HCT116 (cell line): Measurements from ENCODE around the gene STAC2. TPM values are rescaled to one million over a fixed set of nuclear protein-coding genes. Genes with fewer than 3 reads are reported as not detected.

ENCODE experiments used
- ATAC-seq: fragments of 200-7000 bp; cut with Tn5 transposase; 2 replicates; pipeline ENCODE4 v1.9.1; 2020; ENCODE audit warnings: mild to moderate bottlenecking, moderate library complexity
- BruUV-seq: library from RNA; stranded (reverse); fragments of 400-500 nt; replicated peaks from 2 replicates; lab custom pipeline; 2021; lab: Mats Ljungman, UMichigan
- CTCF ChIA-PET: fragments of 300-600 bp; sonication (Branson Sonifier 250); formaldehyde crosslinking; loops from one replicate; lab custom pipeline; 2021; ENCODE audit warnings: antibody characterized with exemption; lab: Charles Lee
- POLR2A ChIA-PET: fragments of 300-600, 350-600 bp; sonication (Branson Sonifier 250); formaldehyde crosslinking; loops from one replicate; lab custom pipeline; 2021; ENCODE audit warnings: antibody characterized with exemption; lab: Charles Lee
- RAD21 ChIA-PET, 2 experiments: fragments of 300-600 bp; sonication (Branson Sonifier 250); formaldehyde crosslinking; loops; one replicate each; lab custom pipeline; 2023; ENCODE audit warnings: low total read pairs in 2 of 2; ENCODE audit not compliant: uncharacterized antibody in 2 of 2, unreplicated experiment in 2 of 2, low non-redundant PET in 1 of 2; lab: Charles Lee
- DNase-seq: peaks from one replicate; pipeline ENCODE4 v3.0.0-alpha.2; 2010; ENCODE audit warnings: low read depth, low spot score
- H2AFZ ChIP-seq: fragments of 200-600 bp; shearing (Covaris generic), sonication (generic); 2 replicates; pipeline ENCODE4 v1.6.1; 2017; ENCODE audit warnings: low read depth, mixed run types, mixed read lengths, antibody characterized with exemption, low read length; ENCODE audit not compliant: poor library complexity, severe bottlenecking
- H3K27ac ChIP-seq: 2 replicates; pipeline ENCODE4 v1.5.1; 2012; ENCODE audit warnings: low read depth, low read length
- H3K27me3 ChIP-seq: fragments of 200-600 bp; sonication (generic); 2 replicates; pipeline ENCODE4 v1.6.1; 2016; ENCODE audit warnings: mixed run types, low read length, mixed read lengths; ENCODE audit not compliant: insufficient read depth
- H3K36me3 ChIP-seq, 2 experiments: fragments of 200-500 bp in 1 of 2; fragments of 200-600 bp in 1 of 2; sonication (Bioruptor generic) in 1 of 2; sonication (generic) in 1 of 2; 2 replicates each; pipeline versions ENCODE4 v1.5.1 to v1.6.1; 2014 to 2016; ENCODE audit warnings: low read length in 2 of 2, inconsistent platforms in 1 of 2, mixed read lengths in 1 of 2, mixed run types in 1 of 2; ENCODE audit not compliant: insufficient read depth in 2 of 2, control insufficient read depth in 1 of 2
- H3K4me1 ChIP-seq, 2 experiments: fragments of 200-600 bp in 1 of 2; sonication (generic) in 1 of 2; 2 replicates each; pipeline versions ENCODE4 v1.5.1 to v1.6.1; 2012 to 2017; ENCODE audit warnings: low read length in 2 of 2, inconsistent platforms in 1 of 2, mild to moderate bottlenecking in 1 of 2, mixed read lengths in 1 of 2, mixed run types in 1 of 2, moderate library complexity in 1 of 2; ENCODE audit not compliant: insufficient read depth in 2 of 2, control insufficient read depth in 1 of 2
- H3K4me2 ChIP-seq: fragments of 200-600 bp; sonication (generic); 2 replicates; pipeline ENCODE4 v1.6.1; 2017; ENCODE audit warnings: mixed run types, low read length, mixed read lengths
- H3K4me3 ChIP-seq, 2 experiments: fragments of 200-600 bp in 1 of 2; sonication (generic) in 1 of 2; replicated peaks in 1 of 2; 2 replicates each; pipeline ENCODE4 v1.5.1; 2011 to 2016; ENCODE audit warnings: low read length in 2 of 2, control low read depth in 1 of 2, low read depth in 1 of 2, mild to moderate bottlenecking in 1 of 2, mixed read lengths in 1 of 2, mixed run types in 1 of 2
- H3K79me2 ChIP-seq: fragments of 200-600 bp; sonication (generic); 2 replicates; pipeline ENCODE4 v1.6.1; 2017; ENCODE audit warnings: mild to moderate bottlenecking, mixed run types, low read length, moderate library complexity, mixed read lengths; ENCODE audit not compliant: insufficient read depth
- H3K9ac ChIP-seq: fragments of 200-600 bp; sonication (generic); 2 replicates; pipeline ENCODE4 v1.6.1; 2016; ENCODE audit warnings: low read length, mixed read lengths
- H3K9me2 ChIP-seq: fragments of 200-600 bp; sonication (generic), shearing (Covaris generic); 2 replicates; pipeline ENCODE4 v1.6.1; 2017; ENCODE audit warnings: mixed run types, mild to moderate bottlenecking, moderate library complexity; ENCODE audit not compliant: insufficient read depth
- H3K9me3 ChIP-seq, 2 experiments: fragments of 200-500 bp in 1 of 2; fragments of 200-600 bp in 1 of 2; sonication (Bioruptor generic) in 1 of 2; sonication (generic) in 1 of 2; 2 replicates each; pipeline ENCODE4 v1.6.1; 2014 to 2017; ENCODE audit warnings: low read length in 2 of 2, mixed read lengths in 2 of 2, inconsistent platforms in 1 of 2, low read depth in 1 of 2, mild to moderate bottlenecking in 1 of 2, mixed run types in 1 of 2, moderate library complexity in 1 of 2; ENCODE audit not compliant: control insufficient read depth in 1 of 2, insufficient read depth in 1 of 2
- H4K20me1 ChIP-seq: fragments of 200-600 bp; sonication (generic), shearing (Covaris generic); 2 replicates; pipeline ENCODE4 v1.6.1; 2017; ENCODE audit warnings: mixed run types, mild to moderate bottlenecking, moderate library complexity; ENCODE audit not compliant: insufficient read depth
- CBX3 ChIP-seq: IDR thresholded peaks from 2 replicates; pipeline ENCODE4 v1.6.1; 2012; ENCODE audit warnings: low read depth
- CEBPB ChIP-seq: IDR thresholded peaks from 2 replicates; pipeline ENCODE4 v1.6.1; 2012; ENCODE audit warnings: low read depth
- EZH2 ChIP-seq: fragments of 200-600 bp; sonication (generic); IDR thresholded peaks from 2 replicates; pipeline ENCODE4 v1.6.1; 2017; ENCODE audit warnings: antibody characterized with exemption, mixed run types
- FOSL1 ChIP-seq: IDR thresholded peaks from 2 replicates; pipeline ENCODE4 v1.6.1; 2012; ENCODE audit warnings: low read depth
- POLR2A ChIP-seq: IDR thresholded peaks from 2 replicates; pipeline ENCODE4 v1.7.0; 2011; ENCODE audit warnings: borderline replicate concordance; ENCODE audit not compliant: insufficient read depth, insufficient read length; ENCODE audit errors: extremely low read depth
- SIN3A ChIP-seq: IDR thresholded peaks from 2 replicates; pipeline ENCODE4 v1.6.1; 2012; ENCODE audit warnings: low read depth
- SP1 ChIP-seq: IDR thresholded peaks from 2 replicates; pipeline ENCODE4 v1.6.1; 2012; ENCODE audit warnings: low read depth
- TCF7L2 ChIP-seq: IDR thresholded peaks from 2 replicates; pipeline ENCODE4 v1.7.0; 2011; ENCODE audit warnings: borderline replicate concordance, inconsistent platforms; ENCODE audit not compliant: insufficient read depth, insufficient read length; ENCODE audit errors: extremely low read depth
- ZFX ChIP-seq: fragments of 450-650 bp; IDR thresholded peaks from 2 replicates; pipeline ENCODE4 v1.6.1; 2017
- ZNF274 ChIP-seq: fragments of 200-500 bp; sonication (Bioruptor generic); IDR thresholded peaks from 2 replicates; pipeline ENCODE4 v1.6.1; 2014; ENCODE audit warnings: mild to moderate bottlenecking, low read depth, low read length, inconsistent platforms
- intact Hi-C: fragments of 100-400 bp; cut with micrococcal nuclease; formaldehyde crosslinking; loops from 2 replicates; pipeline ENCODE4 v1.10.0; 2022
- total RNA-seq: library from RNA; stranded (reverse); gene quantifications from one replicate; pipeline ENCODE4 v1.2.1, GENCODE V29; 2021; ENCODE audit not compliant: unreplicated experiment
- TF ChIP-seq, protein P1 (sequence below): IDR thresholded peaks from 2 replicates; pipeline ENCODE4 v1.6.1; 2012
- TF ChIP-seq, protein P2 (sequence below): IDR thresholded peaks from 2 replicates; pipeline ENCODE4 v1.6.1; 2011; ENCODE audit warnings: mild to moderate bottlenecking, low read length, moderate library complexity; ENCODE audit not compliant: insufficient replicate concordance; ENCODE audit errors: extremely low read depth
- TF ChIP-seq, protein P3 (sequence below), 3 experiments: fragments of 200-600 bp in 1 of 3; sonication (generic) in 1 of 3; IDR thresholded peaks in 2 of 3; conservative IDR thresholded peaks in 1 of 3; 2 replicates each; pipeline ENCODE4 v1.5.1; 2012 to 2017; ENCODE audit warnings: low read depth in 2 of 3, low read length in 2 of 3, antibody characterized with exemption in 1 of 3, borderline replicate concordance in 1 of 3, control low read depth in 1 of 3, mild to moderate bottlenecking in 1 of 3, mixed read lengths in 1 of 3, mixed run types in 1 of 3, moderate library complexity in 1 of 3; ENCODE audit not compliant: insufficient read depth in 1 of 3

The STAC2 gene
- total RNA-seq, 1 experiment from 2014 or later, result not detected

DNA sequence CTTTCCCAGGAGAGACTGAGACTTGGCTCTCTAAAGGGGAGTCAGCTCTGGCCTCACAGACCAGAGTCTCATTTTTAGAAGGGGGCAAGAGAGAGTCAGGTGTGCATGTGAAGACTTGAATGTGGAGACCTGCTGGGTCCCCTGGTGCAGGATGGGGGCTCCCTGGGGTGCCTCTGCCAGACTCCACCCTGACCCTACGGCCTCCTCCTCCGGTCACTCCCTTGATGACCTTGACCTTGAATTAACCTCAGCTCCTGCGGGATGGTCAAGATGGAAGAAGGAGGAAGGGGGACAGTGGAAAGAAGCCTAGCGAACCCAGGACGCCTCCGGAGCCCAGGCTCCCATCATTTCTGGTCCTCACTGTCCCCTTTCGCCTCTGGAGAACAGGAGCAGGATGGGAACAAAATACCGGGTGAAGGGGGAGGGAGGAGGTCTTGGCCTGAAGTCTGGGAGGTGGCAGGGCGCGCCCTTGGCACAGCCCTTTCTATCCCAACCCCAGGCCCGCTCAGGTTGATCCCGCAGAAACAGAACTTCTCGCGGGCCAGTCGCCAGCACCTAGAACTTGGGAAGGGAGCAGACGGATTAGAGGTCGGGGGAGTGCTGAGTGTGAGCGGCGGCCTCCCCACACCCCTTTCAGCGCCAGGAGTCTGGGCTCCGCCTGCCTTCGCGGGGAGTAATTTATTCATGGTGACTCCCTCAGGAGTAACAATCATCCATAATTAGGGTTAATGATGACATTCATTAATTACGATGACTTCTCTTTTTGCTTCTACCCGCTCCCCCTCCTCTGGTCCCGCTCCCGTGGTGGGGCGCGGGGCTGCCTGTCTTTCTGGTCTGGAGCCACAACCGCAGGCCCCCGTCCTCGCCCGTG lies 1.6 kb downstream of the STAC2 start (continued):
- no peak for TF ChIP-seq CEBPB
- no peak for TF ChIP-seq POLR2A
- TF ChIP-seq, protein P1, sequence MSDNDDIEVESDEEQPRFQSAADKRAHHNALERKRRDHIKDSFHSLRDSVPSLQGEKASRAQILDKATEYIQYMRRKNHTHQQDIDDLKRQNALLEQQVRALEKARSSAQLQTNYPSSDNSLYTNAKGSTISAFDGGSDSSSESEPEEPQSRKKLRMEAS, result no peak
- no peak for TF ChIP-seq CBX3
- TF ChIP-seq SIN3A, result no peak
- TF ChIP-seq, protein P2, sequence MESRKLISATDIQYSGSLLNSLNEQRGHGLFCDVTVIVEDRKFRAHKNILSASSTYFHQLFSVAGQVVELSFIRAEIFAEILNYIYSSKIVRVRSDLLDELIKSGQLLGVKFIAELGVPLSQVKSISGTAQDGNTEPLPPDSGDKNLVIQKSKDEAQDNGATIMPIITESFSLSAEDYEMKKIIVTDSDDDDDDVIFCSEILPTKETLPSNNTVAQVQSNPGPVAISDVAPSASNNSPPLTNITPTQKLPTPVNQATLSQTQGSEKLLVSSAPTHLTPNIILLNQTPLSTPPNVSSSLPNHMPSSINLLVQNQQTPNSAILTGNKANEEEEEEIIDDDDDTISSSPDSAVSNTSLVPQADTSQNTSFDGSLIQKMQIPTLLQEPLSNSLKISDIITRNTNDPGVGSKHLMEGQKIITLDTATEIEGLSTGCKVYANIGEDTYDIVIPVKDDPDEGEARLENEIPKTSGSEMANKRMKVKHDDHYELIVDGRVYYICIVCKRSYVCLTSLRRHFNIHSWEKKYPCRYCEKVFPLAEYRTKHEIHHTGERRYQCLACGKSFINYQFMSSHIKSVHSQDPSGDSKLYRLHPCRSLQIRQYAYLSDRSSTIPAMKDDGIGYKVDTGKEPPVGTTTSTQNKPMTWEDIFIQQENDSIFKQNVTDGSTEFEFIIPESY, result no peak
- TF ChIP-seq ZFX, result no peak
- TF ChIP-seq, all 23 proteins: peak for 0

DNA sequence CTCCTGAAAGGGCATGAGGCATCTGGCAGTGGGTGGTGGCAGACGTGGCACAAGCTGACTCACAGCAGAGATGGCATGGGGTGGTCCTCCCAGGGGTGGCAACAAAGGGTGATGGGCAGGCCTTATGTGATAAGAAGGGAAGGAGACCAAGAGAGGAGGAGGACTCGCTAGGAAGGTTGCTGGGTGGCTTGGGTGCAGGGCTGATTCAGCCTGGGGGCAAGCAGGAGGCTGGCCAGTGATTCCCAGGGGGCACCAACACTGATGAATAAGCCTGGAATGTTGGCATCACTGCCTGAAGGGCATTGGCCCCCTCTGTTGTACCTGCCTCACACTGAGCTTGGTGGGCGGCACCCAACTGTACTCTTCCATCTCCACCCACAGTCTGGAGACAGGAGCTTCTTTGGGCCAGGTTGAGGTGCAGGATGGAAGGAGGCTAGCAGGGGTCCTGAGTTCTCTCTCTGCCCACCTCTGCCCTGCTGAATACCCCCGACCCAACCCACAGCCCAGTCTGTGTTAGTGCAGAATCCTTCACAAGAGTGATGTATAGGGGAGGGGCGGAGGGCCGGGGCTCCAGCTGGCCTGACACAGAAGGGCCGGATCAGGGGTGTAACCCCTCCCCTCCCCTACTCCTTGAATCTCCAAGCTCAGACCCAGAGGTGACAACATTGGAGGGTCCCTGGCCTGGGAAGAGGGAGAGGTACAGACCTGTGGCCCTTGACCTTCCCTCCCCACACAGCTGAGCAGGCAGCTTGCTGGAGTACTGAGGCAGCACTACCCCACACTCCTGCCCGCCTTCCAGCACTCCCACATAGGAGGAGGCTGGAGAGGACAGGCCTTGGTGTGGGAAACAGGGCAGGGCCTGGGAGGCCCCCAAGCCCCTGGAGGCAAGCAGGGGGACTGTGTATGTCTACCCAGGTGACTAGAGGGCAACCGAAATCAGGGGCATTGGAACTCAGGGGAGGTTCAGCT lies 2.6 kb downstream of the STAC2 start:
- H3K9ac ChIP-seq, result no peak overlapping the region
- H3K27me3 ChIP-seq, result no peaks in the 10 kb centered on the region
- H4K20me1 ChIP-seq, result no peaks in the 10 kb centered on the region
- no peaks in the 10 kb centered on the region for H3K9me2 ChIP-seq
- DNase-seq (no peak), ATAC-seq (peak; percentile 41)
- no peaks in the 10 kb centered on the region for H3K36me3 ChIP-seq
- no TSS peak for BruUV-seq
- H3K4me2 ChIP-seq, result no peak overlapping the region
- intact Hi-C loops, result no loop called here
- H3K4me1 ChIP-seq, result peaks cover 7% of the 10 kb centered on the region in 2 experiments; a peak in 2 of 4 replicates
- ChIA-PET CTCF (interaction anchor here (1.3 to 1.8 kb wide), 3 partner anchors 9 to 15 kb away, joined by 3 to 7 read pairs (median 4); no protein-coding TSS in a partner anchor), POLR2A (interaction anchor here (1.7 kb wide), 1 partner anchor 15 kb away, joined by 4 read pairs; no protein-coding TSS in a partner anchor), RAD21 (no interaction called here)
- no peaks in the 10 kb centered on the region for H3K79me2 ChIP-seq
- H3K4me3 ChIP-seq, result no peak overlapping the region
- no peak overlapping the region for H3K27ac ChIP-seq
- no peak overlapping the region for H2AFZ ChIP-seq
- H3K9me3 ChIP-seq, result no peaks in the 10 kb centered on the region
- TF ChIP-seq, protein P1, result no peak
- no peak for TF ChIP-seq POLR2A
- TF ChIP-seq, protein P2, result no peak
- no peak for TF ChIP-seq EZH2
- no peak for TF ChIP-seq FOSL1
- TF ChIP-seq TCF7L2, result no peak
- TF ChIP-seq, protein P3, sequence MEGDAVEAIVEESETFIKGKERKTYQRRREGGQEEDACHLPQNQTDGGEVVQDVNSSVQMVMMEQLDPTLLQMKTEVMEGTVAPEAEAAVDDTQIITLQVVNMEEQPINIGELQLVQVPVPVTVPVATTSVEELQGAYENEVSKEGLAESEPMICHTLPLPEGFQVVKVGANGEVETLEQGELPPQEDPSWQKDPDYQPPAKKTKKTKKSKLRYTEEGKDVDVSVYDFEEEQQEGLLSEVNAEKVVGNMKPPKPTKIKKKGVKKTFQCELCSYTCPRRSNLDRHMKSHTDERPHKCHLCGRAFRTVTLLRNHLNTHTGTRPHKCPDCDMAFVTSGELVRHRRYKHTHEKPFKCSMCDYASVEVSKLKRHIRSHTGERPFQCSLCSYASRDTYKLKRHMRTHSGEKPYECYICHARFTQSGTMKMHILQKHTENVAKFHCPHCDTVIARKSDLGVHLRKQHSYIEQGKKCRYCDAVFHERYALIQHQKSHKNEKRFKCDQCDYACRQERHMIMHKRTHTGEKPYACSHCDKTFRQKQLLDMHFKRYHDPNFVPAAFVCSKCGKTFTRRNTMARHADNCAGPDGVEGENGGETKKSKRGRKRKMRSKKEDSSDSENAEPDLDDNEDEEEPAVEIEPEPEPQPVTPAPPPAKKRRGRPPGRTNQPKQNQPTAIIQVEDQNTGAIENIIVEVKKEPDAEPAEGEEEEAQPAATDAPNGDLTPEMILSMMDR (IDR thresholded peaks at IDR 0.05 in 2 of 3, conservative IDR thresholded peaks at IDR 0.05 in 1 of 3; ENCODE audit: borderline replicate concordance in 1 of 3, insufficient read depth in 1 of 3, low read depth in 2 of 3, low read length in 2 of 3), result no peak
- no peak for TF ChIP-seq ZNF274
- TF ChIP-seq SP1, result no peak
